Endothelial cell of umbilical vein (primary cell): ENCODE data around the gene C1orf35.

Experiments
- CTCF ChIP-seq, 2 donors: IDR thresholded peaks; 1 replicate in 1 of 2; 2 replicates in 1 of 2; pipeline ENCODE4 v1.5.1; 2011; ENCODE audit warnings: low read length in 2 of 2, mild to moderate bottlenecking in 2 of 2, moderate library complexity in 2 of 2, control low read depth in 1 of 2, inconsistent platforms in 1 of 2, low read depth in 1 of 2; ENCODE audit not compliant: insufficient read depth in 1 of 2; ENCODE audit errors: extremely low read depth in 1 of 2
- POLR2AphosphoS5 ChIP-seq: IDR thresholded peaks from 2 replicates; pipeline ENCODE4 v1.6.1; 2012; ENCODE audit warnings: low read depth, mild to moderate bottlenecking, control low read depth, low read length, moderate library complexity; ENCODE audit not compliant: insufficient read depth

- TF ChIP-seq POLR2AphosphoS5 (no peak), CTCF (IDR thresholded peaks at IDR 0.05; ENCODE audit: extremely low read depth in 1 of 2, insufficient read depth in 1 of 2, low read depth in 1 of 2, low read length in 2 of 2) (no peak)
Observed at GRCh38 chr1:228093050-228093906, 9.8 kb downstream of the C1orf35 start.
